Karpas-422 (cell line): Measurements from ENCODE around the gene ERCC5. TPM values are rescaled to one million over a fixed set of nuclear protein-coding genes. Genes with fewer than 3 reads are reported as not detected.

Experiments used
- DNase-seq: peaks from one replicate; pipeline ENCODE4 v3.0.0-alpha.2; 2015
- H2AFZ ChIP-seq: fragments of 200-600 bp; sonication (generic); 2 replicates; pipeline ENCODE4 v1.6.1; 2014; ENCODE audit warnings: antibody characterized with exemption, low read length, mixed read lengths
- H3K27ac ChIP-seq: fragments of 200-600 bp; sonication (generic); 2 replicates; pipeline ENCODE4 v1.5.1; 2014; ENCODE audit warnings: mild to moderate bottlenecking, low read length, moderate library complexity
- H3K27me3 ChIP-seq: fragments of 200-600 bp; sonication (generic); 2 replicates; pipeline ENCODE4 v1.6.1; 2014; ENCODE audit warnings: low read length, mixed read lengths
- H3K36me3 ChIP-seq: fragments of 200-600 bp; sonication (generic); 2 replicates; pipeline ENCODE4 v1.6.1; 2014; ENCODE audit warnings: low read length, mixed read lengths; ENCODE audit not compliant: insufficient read depth
- H3K4me1 ChIP-seq: fragments of 200-600 bp; sonication (generic); 2 replicates; pipeline ENCODE4 v1.6.1; 2014; ENCODE audit warnings: mild to moderate bottlenecking, low read length, mixed read lengths
- H3K4me2 ChIP-seq: fragments of 200-600 bp; sonication (generic); 2 replicates; pipeline ENCODE4 v1.6.1; 2014; ENCODE audit warnings: low read length, low read depth, mild to moderate bottlenecking; ENCODE audit not compliant: poor library complexity, severe bottlenecking
- H3K4me3 ChIP-seq: fragments of 200-600 bp; sonication (generic); 2 replicates; pipeline ENCODE4 v1.5.1; 2014; ENCODE audit warnings: mild to moderate bottlenecking, antibody characterized with exemption, low read length, mixed read lengths
- H3K79me2 ChIP-seq: fragments of 200-600 bp; sonication (generic); 2 replicates; pipeline ENCODE4 v1.6.1; 2014; ENCODE audit warnings: mild to moderate bottlenecking, low read length, mixed read lengths
- H3K9ac ChIP-seq: fragments of 200-600 bp; sonication (generic); 2 replicates; pipeline ENCODE4 v1.6.0; 2014; ENCODE audit warnings: low read length
- H3K9me2 ChIP-seq: fragments of 200-600 bp; sonication (generic), shearing (Covaris generic); replicated peaks from 2 replicates; pipeline ENCODE4 v1.6.0; 2014; ENCODE audit warnings: mild to moderate bottlenecking, low read length, moderate library complexity; ENCODE audit not compliant: insufficient read depth
- H3K9me3 ChIP-seq: fragments of 300-700, 200-600 bp; sonication (generic); 2 replicates; pipeline ENCODE4 v1.6.1; 2014; ENCODE audit warnings: low read length, mixed read lengths
- H4K20me1 ChIP-seq: fragments of 200-600 bp; sonication (generic); 2 replicates; pipeline ENCODE4 v1.6.1; 2014; ENCODE audit warnings: mild to moderate bottlenecking, antibody characterized with exemption, low read length, low read depth; ENCODE audit not compliant: insufficient read depth
- total RNA-seq: library from RNA; depleted of rRNA; stranded (reverse); fragments of >200 nt; shearing (Covaris generic); gene quantifications from 2 replicates; pipeline ENCODE4 v1.2.3, GENCODE V29; 2014; ENCODE audit warnings: low replicate concordance

Gene ERCC5
- total RNA-seq, 1 experiment from 2014 or later, result 43.3 TPM

- DNase-seq, result no peak
- no peak overlapping the region for H3K27ac ChIP-seq
Observed at GRCh38 chr13:102830646-102831045, 15.2 kb upstream of the ERCC5 start.

GRCh38 chr13:102836471-102836870 is 9.4 kb upstream of the ERCC5 start:
- H4K20me1 ChIP-seq, result no peaks in the 10 kb centered on the region
- H3K27me3 ChIP-seq, result no peaks in the 10 kb centered on the region
- H3K9me2 ChIP-seq, result no peaks in the 10 kb centered on the region
- H3K36me3 ChIP-seq, result no peaks in the 10 kb centered on the region
- no peaks in the 10 kb centered on the region for H3K79me2 ChIP-seq
- H3K4me2 ChIP-seq, result no peak overlapping the region
- no peaks in the 10 kb centered on the region for H3K9me3 ChIP-seq
- no peaks in the 10 kb centered on the region for H3K4me1 ChIP-seq
- H3K9ac ChIP-seq, result no peak overlapping the region
- no peak overlapping the region for H3K4me3 ChIP-seq
- no peak overlapping the region for H3K27ac ChIP-seq
- no peak for DNase-seq
- H2AFZ ChIP-seq, result no peak overlapping the region

More at GRCh38 chr13:102830646-102831045, 15.2 kb upstream of the ERCC5 start:
- Histone ChIP-seq H3K27me3 (no peaks in the 10 kb centered on the region), H3K79me2 (no peaks in the 10 kb centered on the region), H3K4me1 (no peaks in the 10 kb centered on the region), H4K20me1 (no peaks in the 10 kb centered on the region), H3K9me3 (no peaks in the 10 kb centered on the region), H3K4me2 (no peak overlapping the region), H3K4me3 (no peak overlapping the region), H3K9me2 (no peaks in the 10 kb centered on the region), H3K36me3 (no peaks in the 10 kb centered on the region), H3K9ac (no peak overlapping the region), H2AFZ (0 out of 2 replicates have a peak overlapping the region, but pooled peaks have one; percentile 8)

GRCh38 chr13:102838273-102838672 is 7.6 kb upstream of the ERCC5 start:
- no peak overlapping the region for H3K9ac ChIP-seq
- H3K79me2 ChIP-seq, result no peaks in the 10 kb centered on the region

GRCh38 chr13:102838982-102839381 is 6.8 kb upstream of the ERCC5 start:
- Histone ChIP-seq H3K9ac (no peak overlapping the region), H2AFZ (no peak overlapping the region), H3K9me2 (no peaks in the 10 kb centered on the region), H4K20me1 (no peaks in the 10 kb centered on the region), H3K4me2 (no peak overlapping the region), H3K36me3 (no peaks in the 10 kb centered on the region), H3K4me1 (no peaks in the 10 kb centered on the region), H3K27ac (no peak overlapping the region), H3K27me3 (no peaks in the 10 kb centered on the region), H3K9me3 (no peaks in the 10 kb centered on the region), H3K4me3 (no peak overlapping the region), H3K79me2 (no peaks in the 10 kb centered on the region)
- no peak for DNase-seq

More at GRCh38 chr13:102838273-102838672, 7.6 kb upstream of the ERCC5 start:
- H3K27ac ChIP-seq, result no peak overlapping the region
- DNase-seq, result no peak
- no peak overlapping the region for H2AFZ ChIP-seq
- H3K4me1 ChIP-seq, result no peaks in the 10 kb centered on the region
- no peaks in the 10 kb centered on the region for H3K9me2 ChIP-seq
- H3K4me3 ChIP-seq, result no peak overlapping the region
- H3K36me3 ChIP-seq, result no peaks in the 10 kb centered on the region
- no peaks in the 10 kb centered on the region for H3K27me3 ChIP-seq
- H3K4me2 ChIP-seq, result no peak overlapping the region
- no peaks in the 10 kb centered on the region for H4K20me1 ChIP-seq
- H3K9me3 ChIP-seq, result no peaks in the 10 kb centered on the region

- Histone ChIP-seq H2AFZ (no peak overlapping the region), H3K79me2 (no peaks in the 10 kb centered on the region), H3K36me3 (no peaks in the 10 kb centered on the region), H3K4me2 (no peak overlapping the region), H3K9ac (no peak overlapping the region), H3K4me3 (no peak overlapping the region), H3K4me1 (peaks cover 2% of the 10 kb centered on the region), H3K9me3 (no peaks in the 10 kb centered on the region), H3K27me3 (no peaks in the 10 kb centered on the region), H3K27ac (no peak overlapping the region), H4K20me1 (no peaks in the 10 kb centered on the region), H3K9me2 (no peaks in the 10 kb centered on the region)
- DNase-seq, result no peak
Observed at GRCh38 chr13:102839462-102839861, 6.4 kb upstream of the ERCC5 start.

- no peak for DNase-seq
- Histone ChIP-seq H3K27ac (peak overlapping the region; percentile 97), H3K9ac (peak overlapping the region; percentile 99), H3K4me2 (peak overlapping the region; percentile 90), H3K9me2 (no peaks in the 10 kb centered on the region), H2AFZ (no peak overlapping the region), H3K27me3 (no peaks in the 10 kb centered on the region), H3K79me2 (peaks cover 41% of the 10 kb centered on the region), H3K4me1 (peaks cover 24% of the 10 kb centered on the region), H3K36me3 (no peaks in the 10 kb centered on the region), H3K9me3 (no peaks in the 10 kb centered on the region), H3K4me3 (peak overlapping the region; percentile 97), H4K20me1 (no peaks in the 10 kb centered on the region)
Observed at GRCh38 chr13:102845289-102845629, 573 bp upstream of the ERCC5 start.

- Histone ChIP-seq H3K9me3 (no peaks in the 10 kb centered on the region), H3K36me3 (no peaks in the 10 kb centered on the region), H4K20me1 (no peaks in the 10 kb centered on the region), H3K4me1 (peaks cover 24% of the 10 kb centered on the region), H3K27ac (peak overlapping the region; percentile 97), H3K9ac (peak overlapping the region; percentile 99), H3K9me2 (no peaks in the 10 kb centered on the region), H3K4me3 (peak overlapping the region; percentile 97), H3K4me2 (peak overlapping the region; percentile 90), H3K27me3 (no peaks in the 10 kb centered on the region), H2AFZ (peak overlapping the region; percentile 88; the same call in 1 of the 2 replicates), H3K79me2 (peaks cover 46% of the 10 kb centered on the region)
- DNase-seq, result peak; percentile 95
Observed at GRCh38 chr13:102846261-102847015, 606 bp downstream of the ERCC5 start.

GRCh38 chr13:102847272-102848234 is 1.7 kb downstream of the ERCC5 start:
- Histone ChIP-seq H3K4me1 (peaks cover 24% of the 10 kb centered on the region), H3K9me3 (no peaks in the 10 kb centered on the region), H3K79me2 (peaks cover 52% of the 10 kb centered on the region), H2AFZ (no peak overlapping the region), H3K27ac (peak overlapping the region; percentile 97), H3K36me3 (no peaks in the 10 kb centered on the region), H3K4me2 (peak overlapping the region; percentile 90), H3K4me3 (peak overlapping the region; percentile 97), H3K9me2 (no peaks in the 10 kb centered on the region), H3K9ac (peak overlapping the region; percentile 99), H4K20me1 (no peaks in the 10 kb centered on the region), H3K27me3 (no peaks in the 10 kb centered on the region)
- peak; percentile 81 for DNase-seq
